OCI-M2 (cell line): ENCODE results near the gene AASDH.
"Not testable (repeated sequence)": the region's sequence is repeated elsewhere in the genome, so short reads cannot be mapped to it uniquely, and the experiment has no call there.

Experiments
- DNase-seq: peaks from one replicate; lab custom pipeline; 2025; ENCODE audit not compliant: unreplicated experiment; lab: John Stamatoyannopoulos, UW

Gene AASDH

GRCh38 chr4:56405016-56405415 lies 17.7 kb upstream of the AASDH start:
- DNase-seq, result no peak

GRCh38 chr4:56400560-56400959 lies 13.3 kb upstream of the AASDH start:
- no peak for DNase-seq

GRCh38 chr4:56391270-56391669 lies 4.0 kb upstream of the AASDH start:
- no peak for DNase-seq

GRCh38 chr4:56389558-56389957 lies 2.3 kb upstream of the AASDH start:
- DNase-seq, result no peak

- DNase-seq, result no peak
These were observed 1.0 kb upstream of the AASDH start for GRCh38 chr4:56388306-56388705.

DNA sequence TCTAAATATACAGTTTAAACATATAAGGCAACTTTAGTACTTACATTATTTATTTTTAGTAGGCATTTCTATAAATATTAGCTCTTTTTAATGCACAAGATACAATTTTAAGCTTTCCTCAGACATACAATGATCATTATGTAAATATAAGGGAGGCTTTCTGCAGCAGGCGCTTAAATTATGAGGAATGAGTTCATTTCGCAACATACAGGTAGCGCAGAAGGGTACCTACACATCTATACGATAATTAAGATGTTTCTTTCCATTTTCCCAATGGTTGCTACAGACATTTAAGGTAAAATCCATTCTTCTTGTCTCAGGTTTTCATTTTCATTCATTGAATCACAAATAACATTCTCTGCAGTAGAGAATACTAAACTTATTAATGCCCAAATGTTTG lies 1.2 kb downstream of the AASDH start:
- DNase-seq, result no peak

GRCh38 chr4:56375458-56375857 lies 11.8 kb downstream of the AASDH start:
- no peak for DNase-seq

DNA sequence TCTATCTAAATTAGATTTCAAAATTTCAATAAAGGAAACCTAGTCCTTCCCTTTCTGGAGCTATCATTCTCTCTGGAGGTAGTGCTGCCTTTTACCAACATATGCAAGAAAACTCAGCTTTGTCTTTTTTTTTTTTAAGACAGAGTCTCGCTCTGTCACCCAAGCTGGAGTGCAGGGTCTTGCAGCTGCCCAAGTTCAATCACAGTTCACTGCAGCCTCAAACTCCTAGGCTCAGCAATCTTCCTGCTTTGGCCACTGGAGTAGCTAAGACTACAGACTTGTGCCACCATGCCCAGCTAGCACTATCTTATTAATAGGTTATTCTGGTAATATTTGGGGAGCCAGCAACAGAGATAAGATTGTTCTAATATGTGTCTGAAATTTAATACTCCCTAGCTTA lies 12.3 kb downstream of the AASDH start:
- no peak for DNase-seq

- DNase-seq, result no peak
These were observed 14.5 kb downstream of the AASDH start for GRCh38 chr4:56372774-56373173.

- no peak for DNase-seq
These were observed 15.7 kb downstream of the AASDH start for GRCh38 chr4:56371426-56372220.

GRCh38 chr4:56370377-56370776 lies 16.9 kb downstream of the AASDH start:
- no peak for DNase-seq

GRCh38 chr4:56362981-56363380 lies 24.3 kb downstream of the AASDH start:
- not testable (repeated sequence) for DNase-seq

GRCh38 chr4:56360071-56360470 lies 27.2 kb downstream of the AASDH start:
- no peak for DNase-seq

- no peak for DNase-seq
These were observed 30.6 kb downstream of the AASDH start for GRCh38 chr4:56356650-56357049.

DNA sequence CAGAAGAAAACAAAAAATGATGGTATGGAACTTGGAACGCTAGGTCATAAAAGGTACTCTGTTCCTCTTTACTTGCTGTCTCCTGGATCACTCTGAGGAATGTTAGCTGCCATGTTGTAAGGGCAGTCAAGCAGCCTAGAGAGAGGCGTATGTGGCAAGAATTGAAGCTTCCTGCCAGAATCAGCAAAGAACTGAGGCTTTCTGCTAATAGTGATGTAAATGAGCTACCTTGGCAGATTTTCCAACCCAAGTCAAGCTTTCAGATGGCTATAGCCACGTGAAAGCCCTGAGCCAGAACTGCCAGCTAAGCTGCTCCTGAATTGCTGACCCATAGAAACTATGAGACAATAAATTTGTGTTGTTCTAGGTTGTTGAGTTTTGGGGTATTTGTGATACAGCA lies 38.7 kb downstream of the AASDH start:
- DNase-seq, result no peak

DNA sequence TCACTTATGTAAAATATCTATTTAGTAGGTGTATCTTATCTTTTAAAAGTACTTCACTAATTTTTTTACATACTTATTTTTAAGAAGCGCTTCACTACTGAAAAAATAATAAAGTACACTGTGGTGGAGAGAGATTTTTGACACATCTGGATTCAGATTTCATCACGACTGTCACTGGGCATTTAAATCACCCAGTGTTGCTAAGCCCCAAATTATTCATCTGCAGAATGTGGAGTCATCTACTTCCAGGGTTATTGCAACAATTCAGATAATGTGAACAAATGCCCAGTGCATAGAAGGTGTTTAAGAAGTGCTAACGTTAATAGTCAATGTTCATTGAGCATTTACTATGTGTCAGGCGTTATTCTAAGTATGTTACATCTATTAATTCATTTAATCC lies 41.8 kb downstream of the AASDH start:
- no peak for DNase-seq

- no peak for DNase-seq
These were observed 44.5 kb downstream of the AASDH start for GRCh38 chr4:56342746-56343145.

- no peak for DNase-seq
These were observed 56.6 kb downstream of the AASDH start for GRCh38 chr4:56330691-56331090.

DNA sequence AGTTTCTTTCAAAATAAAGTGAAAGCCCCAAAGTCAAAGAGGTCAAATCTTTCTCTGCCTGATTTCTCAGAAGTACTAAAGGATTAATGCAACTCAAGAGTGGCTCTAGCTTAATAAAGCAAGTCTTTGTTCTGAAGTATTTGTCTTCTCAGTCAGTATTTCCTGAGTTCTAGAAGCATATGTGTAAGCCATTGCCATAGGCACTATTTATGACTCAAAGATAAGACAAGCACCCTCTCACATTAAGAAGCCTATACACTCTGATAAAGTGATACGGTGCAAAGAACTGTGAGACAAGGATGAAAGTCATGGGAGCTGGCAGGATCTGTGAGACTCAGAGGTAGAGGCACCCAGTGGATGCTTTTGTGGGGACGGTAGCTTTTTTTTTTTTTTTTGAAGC lies 60.9 kb downstream of the AASDH start:
- no peak for DNase-seq

DNA sequence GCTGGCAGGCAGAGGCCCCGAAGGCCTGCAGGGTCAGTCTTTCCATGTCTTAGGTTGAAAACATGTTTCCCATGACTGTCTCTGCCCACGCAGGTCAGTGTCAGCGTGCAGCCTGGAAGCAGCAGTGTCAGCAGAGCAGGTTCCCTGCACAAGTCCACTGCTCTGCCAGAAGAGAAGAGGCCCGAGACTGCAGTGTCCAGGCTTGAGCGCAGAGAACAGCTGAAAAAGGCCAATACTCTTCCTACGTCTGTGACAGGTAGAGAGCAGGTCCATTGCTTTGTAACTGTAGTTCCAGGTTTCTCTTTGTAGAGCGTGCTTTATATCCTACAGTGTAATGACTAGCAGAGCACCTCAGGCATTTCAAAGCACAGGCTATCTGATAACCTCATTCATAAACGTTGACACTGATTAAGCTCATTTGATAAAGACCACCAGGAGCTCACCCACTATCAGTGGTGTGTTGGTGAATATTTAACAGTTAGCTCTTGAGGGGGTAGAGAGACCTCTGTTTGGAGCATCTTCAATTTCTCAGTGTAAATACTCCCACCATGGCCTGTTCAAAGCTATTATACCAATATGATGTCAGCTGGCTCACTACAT lies 63.2 kb downstream of the AASDH start:
- no peak for DNase-seq

GRCh38 chr4:56323327-56323726 lies 64.0 kb downstream of the AASDH start:
- no peak for DNase-seq

- no peak for DNase-seq
These were observed 66.0 kb downstream of the AASDH start for GRCh38 chr4:56321251-56321650.

DNA sequence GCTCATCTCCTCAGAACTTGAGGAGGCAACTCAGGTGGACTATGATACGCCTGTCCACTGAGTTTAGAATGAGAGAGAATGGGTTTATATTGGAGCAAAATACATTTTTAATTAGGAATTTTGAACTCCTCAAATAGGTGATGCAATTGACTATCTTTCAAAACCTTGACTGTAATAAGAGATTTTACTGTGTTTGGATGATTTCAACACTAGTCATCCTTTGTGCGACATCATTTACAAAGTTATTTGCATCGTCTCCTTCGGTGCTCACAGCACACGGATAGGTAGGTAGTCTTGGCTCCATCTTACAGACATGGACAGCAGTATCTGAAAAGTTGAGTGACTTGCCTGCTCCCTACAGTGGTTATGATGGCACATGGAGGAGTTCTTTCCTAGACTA lies 67.0 kb downstream of the AASDH start:
- no peak for DNase-seq
